Fibroblast of pulmonary artery (primary cell): ENCODE data around the gene CHEK2.
"Not testable (repeated sequence)": the region's sequence is repeated elsewhere in the genome, so short reads cannot be mapped to it uniquely, and the experiment has no call there.

Experiments
- DNase-seq: peaks from one replicate; pipeline ENCODE4 v3.0.0-alpha.2; 2010; ENCODE audit warnings: low read depth
- H3K4me3 ChIP-seq: replicated peaks from 2 replicates; pipeline ENCODE4 v1.5.1; 2011; ENCODE audit warnings: low read depth, mild to moderate bottlenecking, control low read depth, low read length, moderate library complexity
- TF ChIP-seq, protein P1 (sequence below): IDR thresholded peaks from 2 replicates; pipeline ENCODE4 v1.5.1; 2011; ENCODE audit warnings: mild to moderate bottlenecking, control low read depth, low read length, inconsistent platforms; ENCODE audit errors: missing control alignments

The CHEK2 gene

DNA sequence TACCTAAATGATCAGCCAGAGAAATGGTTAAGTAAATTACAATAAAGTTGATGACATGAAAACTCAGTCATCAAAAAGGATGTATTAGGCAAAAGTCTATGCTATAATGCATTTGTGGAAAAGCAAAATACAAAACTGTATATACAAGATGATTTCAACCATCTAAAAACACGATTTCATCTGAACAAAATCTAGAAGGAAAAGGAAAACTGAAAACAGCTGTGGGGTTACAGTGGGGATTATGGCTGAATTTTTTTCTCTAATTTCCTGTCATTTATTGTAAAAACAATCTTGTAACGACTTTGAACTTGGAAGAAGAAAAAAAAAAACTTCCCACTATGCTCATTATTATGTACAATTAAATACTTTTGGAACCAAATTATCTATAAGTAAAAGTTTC, 30.3 kb downstream of the CHEK2 start:
- H3K4me3 ChIP-seq, result no peak overlapping the region
- no peak for DNase-seq
- TF ChIP-seq, protein P1, sequence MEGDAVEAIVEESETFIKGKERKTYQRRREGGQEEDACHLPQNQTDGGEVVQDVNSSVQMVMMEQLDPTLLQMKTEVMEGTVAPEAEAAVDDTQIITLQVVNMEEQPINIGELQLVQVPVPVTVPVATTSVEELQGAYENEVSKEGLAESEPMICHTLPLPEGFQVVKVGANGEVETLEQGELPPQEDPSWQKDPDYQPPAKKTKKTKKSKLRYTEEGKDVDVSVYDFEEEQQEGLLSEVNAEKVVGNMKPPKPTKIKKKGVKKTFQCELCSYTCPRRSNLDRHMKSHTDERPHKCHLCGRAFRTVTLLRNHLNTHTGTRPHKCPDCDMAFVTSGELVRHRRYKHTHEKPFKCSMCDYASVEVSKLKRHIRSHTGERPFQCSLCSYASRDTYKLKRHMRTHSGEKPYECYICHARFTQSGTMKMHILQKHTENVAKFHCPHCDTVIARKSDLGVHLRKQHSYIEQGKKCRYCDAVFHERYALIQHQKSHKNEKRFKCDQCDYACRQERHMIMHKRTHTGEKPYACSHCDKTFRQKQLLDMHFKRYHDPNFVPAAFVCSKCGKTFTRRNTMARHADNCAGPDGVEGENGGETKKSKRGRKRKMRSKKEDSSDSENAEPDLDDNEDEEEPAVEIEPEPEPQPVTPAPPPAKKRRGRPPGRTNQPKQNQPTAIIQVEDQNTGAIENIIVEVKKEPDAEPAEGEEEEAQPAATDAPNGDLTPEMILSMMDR, result no peak

DNA sequence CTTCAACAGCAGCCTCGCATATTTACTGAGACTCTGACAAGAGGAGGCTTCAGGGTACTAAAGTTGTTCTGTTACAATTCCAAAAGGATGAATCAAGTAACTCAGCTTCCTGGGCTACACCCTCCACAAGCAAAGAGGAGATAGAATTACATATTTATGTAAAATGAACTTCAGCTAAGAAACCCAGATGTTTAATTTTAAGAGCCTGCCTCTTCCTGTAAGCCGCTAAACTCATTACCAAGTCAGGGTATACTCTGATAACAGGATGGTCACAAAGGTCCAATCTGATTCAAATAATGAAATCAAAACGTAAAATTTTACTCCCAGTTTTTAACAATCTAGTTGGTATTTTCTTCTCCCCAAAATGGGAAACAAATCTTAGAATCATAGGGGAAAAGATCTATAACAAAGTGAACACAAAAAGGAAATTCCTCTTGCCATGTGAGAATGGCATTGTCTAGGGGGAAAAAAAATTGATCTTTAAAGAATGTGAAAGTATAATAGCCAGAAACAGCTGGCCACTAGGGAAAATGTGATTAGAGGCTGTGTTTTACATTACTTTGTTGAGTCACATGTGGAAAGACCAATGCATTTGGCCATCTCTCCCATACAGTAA, 30.9 kb downstream of the CHEK2 start:
- H3K4me3 ChIP-seq, result peak overlapping the region; percentile 30
- DNase-seq, result peak; percentile 86
- TF ChIP-seq, protein P1, result no peak

DNA sequence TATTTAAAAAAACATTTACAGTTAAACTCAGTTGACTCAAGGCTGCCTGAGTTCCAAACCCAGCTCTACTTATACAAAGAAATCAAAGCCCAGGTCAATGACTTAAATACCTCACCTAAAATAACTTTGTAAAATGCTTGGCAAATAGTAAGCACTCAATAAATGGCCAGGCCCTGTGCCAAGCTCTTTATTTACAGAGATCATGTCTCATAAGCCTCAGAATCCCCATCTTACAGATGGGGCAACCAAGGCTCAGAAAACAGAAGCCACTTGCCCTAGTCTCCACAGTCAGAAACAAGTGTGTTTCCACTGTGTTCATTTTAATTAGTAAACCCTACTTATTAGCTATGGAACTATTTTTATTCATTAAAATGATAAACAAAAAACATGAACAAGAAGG, 31.5 kb downstream of the CHEK2 start:
- TF ChIP-seq, protein P1, result no peak
- DNase-seq, result peak; percentile 14
- no peak overlapping the region for H3K4me3 ChIP-seq

DNA sequence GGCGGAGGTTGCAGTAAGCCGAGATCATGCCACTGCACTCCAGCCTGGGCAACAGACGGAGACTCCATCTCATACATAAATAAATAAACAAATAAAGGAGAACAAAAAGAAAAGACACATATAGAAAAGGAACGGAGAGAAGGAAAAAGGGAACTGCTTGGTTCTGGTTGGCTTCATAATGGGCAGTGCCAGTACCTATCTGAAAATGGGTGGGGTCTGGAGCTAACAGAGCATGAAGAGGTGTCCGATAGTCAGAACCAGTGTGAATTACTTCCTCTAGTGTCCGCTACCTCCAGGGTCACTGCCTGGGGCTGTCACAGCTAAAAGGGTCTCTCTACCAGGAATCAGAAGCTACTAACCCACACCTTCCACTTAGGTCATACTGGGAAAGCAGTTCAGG, 34.8 kb downstream of the CHEK2 start:
- H3K4me3 ChIP-seq, result no peak overlapping the region
- no peak for DNase-seq
- TF ChIP-seq, protein P1, result no peak

DNA sequence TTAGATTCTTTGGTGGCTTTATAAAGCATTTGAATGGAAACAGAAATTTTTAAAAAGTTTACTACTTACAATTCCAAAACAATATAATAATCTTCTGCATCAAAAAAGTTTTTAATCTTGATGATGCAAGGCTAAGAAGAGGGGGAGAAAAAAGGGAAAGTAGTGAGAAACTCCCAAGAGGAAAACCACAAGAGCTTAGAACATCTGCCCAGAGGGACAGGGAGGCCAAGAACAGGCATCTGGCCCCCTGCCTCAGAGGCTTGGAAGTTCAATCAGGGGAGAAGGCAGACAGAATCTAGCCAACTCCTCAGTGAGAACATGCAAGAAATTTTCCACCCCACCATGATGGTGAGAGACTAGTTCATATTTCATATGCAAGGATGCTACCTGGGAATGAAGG, 38.2 kb downstream of the CHEK2 start:
- DNase-seq, result peak; percentile 10
- H3K4me3 ChIP-seq, result no peak overlapping the region
- TF ChIP-seq, protein P1, result no peak

DNA sequence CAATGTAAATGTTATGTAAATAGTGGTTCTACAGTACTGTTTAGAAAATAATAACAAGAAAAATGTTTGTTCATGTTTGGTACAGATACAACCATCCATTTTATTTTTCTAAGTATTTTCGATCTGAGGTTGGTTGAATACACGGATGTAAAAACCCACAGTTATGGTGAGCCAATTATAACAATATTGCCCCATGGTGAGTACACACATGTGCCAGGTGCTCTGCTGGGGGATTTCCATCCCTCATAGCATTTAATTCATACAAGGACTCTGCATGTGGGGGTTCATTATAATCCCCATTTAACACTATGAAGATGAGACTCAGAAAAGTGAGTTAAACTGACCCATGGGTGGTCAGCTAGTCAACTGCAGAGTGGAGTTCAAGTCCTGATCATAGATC, 38.7 kb downstream of the CHEK2 start:
- H3K4me3 ChIP-seq, result no peak overlapping the region
- no peak for DNase-seq
- TF ChIP-seq, protein P1, result no peak

DNA sequence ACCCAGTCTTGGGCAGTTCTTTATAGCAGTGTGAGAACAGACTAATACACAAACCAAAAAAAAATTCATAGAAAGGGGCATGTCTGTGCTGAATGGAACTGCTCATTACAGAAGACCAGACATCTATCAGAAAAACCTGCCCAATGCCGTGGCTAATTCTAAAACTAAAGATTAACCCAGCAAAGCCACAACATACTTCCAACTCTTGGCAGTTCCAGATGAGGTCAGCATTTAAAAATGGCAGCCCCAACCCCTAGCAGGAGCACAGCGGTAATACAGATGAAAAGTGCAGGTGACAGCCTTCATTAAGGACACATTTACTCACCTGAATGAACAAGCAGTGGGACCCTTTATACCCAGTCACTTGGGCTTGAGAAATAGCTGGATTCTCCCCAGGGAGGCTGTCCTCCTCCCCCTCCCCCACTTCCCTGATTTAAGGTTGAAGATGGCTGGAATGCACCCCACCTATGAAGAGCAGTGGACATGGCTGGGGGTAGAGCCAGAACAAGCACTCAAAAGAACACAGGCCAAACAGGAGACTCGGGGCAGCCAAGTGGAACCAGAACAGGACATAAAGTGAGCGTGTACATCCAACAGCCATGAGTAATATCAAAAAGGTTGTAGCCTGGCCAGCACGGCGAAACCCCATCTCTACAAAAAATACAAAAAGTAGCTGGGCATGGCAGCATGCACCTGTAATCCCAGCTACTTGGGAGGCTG, 48.4 kb downstream of the CHEK2 start:
- DNase-seq, H3K4me3 ChIP-seq: not testable (repeated sequence)

DNA sequence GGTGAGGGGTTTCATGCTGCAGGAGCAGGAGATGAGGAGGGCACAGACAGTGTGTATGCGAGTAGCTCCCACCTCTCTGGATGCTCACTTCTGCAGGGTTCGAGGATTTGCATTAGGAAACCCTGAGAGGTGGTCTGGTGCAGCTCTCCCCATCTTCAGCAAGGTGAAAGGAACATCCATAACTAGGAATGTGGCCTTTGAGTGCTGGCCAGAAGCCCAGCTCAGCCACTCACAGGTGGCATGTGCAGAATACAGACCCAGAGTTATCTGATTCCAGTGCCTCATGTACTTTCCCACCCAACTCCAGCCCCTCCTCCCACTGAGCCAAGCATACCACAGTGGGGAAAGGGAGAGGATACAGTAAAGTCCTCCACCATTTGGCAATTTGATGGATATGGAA, 51.8 kb downstream of the CHEK2 start:
- not testable (repeated sequence) for H3K4me3 ChIP-seq, DNase-seq

DNA sequence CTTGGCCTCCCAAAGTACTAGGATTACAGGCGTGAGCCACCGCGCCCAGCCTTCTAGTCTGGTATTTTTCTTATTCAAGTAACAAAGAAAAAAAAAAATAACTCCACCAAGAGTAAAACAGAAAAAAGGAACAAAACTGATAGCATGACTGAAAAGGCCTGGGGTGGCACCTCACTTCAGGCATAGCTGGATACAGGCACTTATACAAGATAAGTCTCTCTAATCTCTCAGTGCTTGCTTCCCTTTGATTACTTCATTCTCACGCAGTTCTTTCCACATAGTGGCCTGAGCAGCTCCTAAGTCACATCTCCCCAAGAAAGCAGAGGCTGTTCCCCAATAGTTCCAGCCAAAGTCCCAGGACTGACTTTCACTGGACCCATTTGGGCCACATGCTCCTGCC, 58.7 kb downstream of the CHEK2 start:
- not testable (repeated sequence) for H3K4me3 ChIP-seq, DNase-seq

DNA sequence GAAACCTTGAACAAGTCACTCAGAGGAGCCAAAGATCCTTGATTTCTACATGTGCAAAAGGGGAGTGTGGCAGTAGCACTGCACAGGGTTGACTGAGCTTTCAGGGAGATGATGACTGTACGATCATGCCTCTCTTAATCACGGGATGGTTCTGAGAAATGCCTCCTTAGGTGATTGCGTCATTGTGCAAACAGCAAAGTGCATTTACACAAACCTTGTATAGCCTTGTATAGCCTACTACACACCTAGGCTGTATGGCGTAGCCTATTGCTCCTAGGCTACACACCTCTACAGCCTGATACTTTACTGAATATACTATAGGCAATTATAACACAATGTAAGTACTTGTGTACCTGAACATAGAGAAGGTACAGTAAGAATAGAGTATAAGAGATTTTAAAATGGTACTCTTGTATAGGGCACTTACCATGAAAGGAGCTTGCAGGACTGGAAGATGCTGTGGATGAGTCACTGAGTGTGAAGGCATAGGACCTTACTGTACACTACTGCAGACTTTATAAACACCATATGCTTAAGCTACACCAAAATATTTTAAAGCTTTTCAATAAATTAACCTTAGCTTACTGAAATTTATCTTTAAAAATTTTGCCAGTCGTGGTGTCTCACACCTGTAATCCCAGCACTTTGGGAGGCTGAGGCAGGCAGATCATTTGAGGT, 60.7 kb downstream of the CHEK2 start:
- peak; percentile 35 for DNase-seq
- not testable (repeated sequence) for H3K4me3 ChIP-seq
